ENCODE results near the gene ENPP7. TPM values are rescaled to one million over a fixed set of nuclear protein-coding genes. Genes with fewer than 3 reads are reported as not detected.

Gene ENPP7
- total RNA-seq, 4 donors from 2014 or later = not detected

DNA sequence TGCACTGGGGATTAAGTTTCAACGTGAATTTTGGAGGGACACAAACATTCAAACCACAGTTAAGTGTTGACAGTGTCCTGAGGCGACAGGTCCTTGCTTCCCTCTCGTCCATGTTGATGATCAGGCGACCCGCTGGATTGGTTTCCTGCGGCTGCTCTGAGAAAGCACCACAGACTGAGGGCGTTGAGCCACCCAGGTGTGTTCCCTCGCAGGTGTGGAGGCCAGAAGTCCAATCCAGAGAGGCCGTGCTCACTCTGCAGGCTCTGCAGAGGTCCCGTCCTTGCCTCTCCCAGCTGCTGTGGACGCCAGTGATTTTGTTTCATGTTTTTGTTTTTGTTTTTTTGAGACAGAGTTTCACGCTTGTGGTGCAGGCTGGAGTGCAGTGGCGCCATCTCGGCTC, 24.8 kb downstream of the ENPP7 start:
- H3K27me3 ChIP-seq = peaks cover 0 to 11% of the 10 kb centered on the region in 2 donors
- TF ChIP-seq POLR2A (IDR thresholded peaks at IDR 0.05) = no peak
- TF ChIP-seq CTCF (IDR thresholded peaks at IDR 0.05) = no peak

DNA sequence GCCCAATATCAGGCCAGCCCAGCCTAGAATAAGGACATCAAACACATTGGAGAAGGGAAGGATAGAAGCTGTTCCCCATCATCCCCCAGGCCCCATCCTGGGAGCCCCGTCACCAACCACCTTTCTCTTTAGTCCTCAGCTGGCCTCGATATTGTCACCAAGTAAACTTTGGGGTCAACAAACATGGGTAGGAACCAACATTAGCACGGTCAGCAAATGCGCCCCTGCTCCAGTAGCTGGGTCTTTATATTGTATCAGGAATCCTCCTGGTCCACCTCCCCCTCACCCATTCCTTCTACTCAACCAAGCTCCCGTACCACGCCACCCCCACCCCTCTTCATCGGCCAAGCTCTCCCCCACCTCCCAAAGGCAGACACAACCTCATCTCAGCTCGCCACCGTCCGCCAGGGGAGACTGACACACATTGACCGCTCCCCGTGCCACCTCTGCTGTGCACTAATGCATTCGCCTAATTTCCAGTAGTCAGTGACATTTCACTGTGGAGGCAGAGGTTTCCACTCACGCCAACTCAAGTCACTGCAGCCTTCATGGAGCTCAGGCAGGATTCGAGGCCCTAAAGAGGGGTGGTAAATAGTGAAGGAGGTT, 26.5 kb downstream of the ENPP7 start:
- H3K9me3 ChIP-seq = no peaks in the 10 kb centered on the region
- no peak overlapping the region for H3K27ac ChIP-seq
- H3K27me3 ChIP-seq = no peaks in the 10 kb centered on the region
- H3K4me3 ChIP-seq = no peak overlapping the region
- intact Hi-C loops (cut with DNase I; ENCODE audit: low total_unique reads) = no loop called here
- H3K36me3 ChIP-seq = no peaks in the 10 kb centered on the region
- no peak for TF ChIP-seq CTCF (IDR thresholded peaks at IDR 0.05)
- no peaks in the 10 kb centered on the region for H3K4me1 ChIP-seq
- no peak for DNase-seq

More for the DNA sequence above, 24.8 kb downstream of the ENPP7 start:
- intact Hi-C loops (cut with DNase I; ENCODE audit: low total_unique reads) = no loop called here
- no peak for DNase-seq
- Histone ChIP-seq H3K27ac (no peak overlapping the region), H3K36me3 (no peaks in the 10 kb centered on the region), H3K4me1 (no peaks in the 10 kb centered on the region), H3K9me3 (no peaks in the 10 kb centered on the region), H3K4me3 (no peak overlapping the region)

GRCh38 chr17:79758271-79758670, 27.5 kb downstream of the ENPP7 start:
- Histone ChIP-seq H3K27me3 (no peaks in the 10 kb centered on the region), H3K4me1 (no peaks in the 10 kb centered on the region), H3K4me3 (no peak overlapping the region), H3K27ac (no peak overlapping the region), H3K9me3 (no peaks in the 10 kb centered on the region), H3K36me3 (no peaks in the 10 kb centered on the region)
- TF ChIP-seq CTCF (IDR thresholded peaks at IDR 0.05) = no peak
- TF ChIP-seq POLR2A (IDR thresholded peaks at IDR 0.05) = no peak
- intact Hi-C loops (cut with DNase I; ENCODE audit: low total_unique reads) = no loop called here
- no peak for DNase-seq

DNA sequence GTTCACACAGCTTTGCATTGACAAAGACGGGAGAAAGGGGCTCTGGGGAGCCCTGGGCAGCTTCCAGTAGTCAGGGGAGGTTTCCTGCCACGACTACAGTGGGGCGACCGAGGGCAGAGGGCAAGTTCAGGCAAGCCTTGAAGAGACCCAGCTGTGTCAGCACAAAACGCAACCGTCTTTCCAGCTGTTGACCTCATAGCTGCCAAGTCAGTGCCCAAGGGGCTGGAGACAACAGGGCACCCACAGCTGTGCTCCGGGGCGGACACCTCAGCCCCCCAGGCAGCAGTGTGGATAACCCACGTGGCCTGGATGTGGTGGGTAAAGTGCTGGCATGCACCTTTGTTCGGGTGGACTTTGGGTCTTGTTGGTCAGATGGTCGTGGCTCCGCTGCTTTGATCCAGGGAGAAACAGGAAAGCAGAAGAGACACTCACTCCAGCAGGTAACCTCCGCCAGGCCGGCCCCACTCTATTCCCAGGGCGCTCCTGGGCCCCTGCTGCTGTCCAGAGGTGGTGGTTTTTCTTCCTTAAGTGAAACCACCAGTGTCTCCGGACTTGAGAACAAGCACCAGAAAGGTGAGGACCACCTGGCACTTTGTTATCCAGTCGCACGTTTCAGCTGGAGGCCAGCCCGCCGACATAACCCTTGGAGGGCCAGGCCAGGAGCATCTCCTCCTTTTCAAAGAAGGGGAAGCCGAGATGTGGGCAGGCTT, 29.6 kb downstream of the ENPP7 start:
- Histone ChIP-seq H3K4me1 (no peaks in the 10 kb centered on the region), H3K27ac (no peak overlapping the region), H3K4me3 (no peak overlapping the region), H3K27me3 (no peaks in the 10 kb centered on the region), H3K9me3 (no peaks in the 10 kb centered on the region), H3K36me3 (no peaks in the 10 kb centered on the region)
- intact Hi-C loops (cut with DNase I; ENCODE audit: low total_unique reads) = no loop called here
- DNase-seq = no peak
- no peak for TF ChIP-seq POLR2A (IDR thresholded peaks at IDR 0.05)
- no peak for TF ChIP-seq CTCF (IDR thresholded peaks at IDR 0.05)

DNA sequence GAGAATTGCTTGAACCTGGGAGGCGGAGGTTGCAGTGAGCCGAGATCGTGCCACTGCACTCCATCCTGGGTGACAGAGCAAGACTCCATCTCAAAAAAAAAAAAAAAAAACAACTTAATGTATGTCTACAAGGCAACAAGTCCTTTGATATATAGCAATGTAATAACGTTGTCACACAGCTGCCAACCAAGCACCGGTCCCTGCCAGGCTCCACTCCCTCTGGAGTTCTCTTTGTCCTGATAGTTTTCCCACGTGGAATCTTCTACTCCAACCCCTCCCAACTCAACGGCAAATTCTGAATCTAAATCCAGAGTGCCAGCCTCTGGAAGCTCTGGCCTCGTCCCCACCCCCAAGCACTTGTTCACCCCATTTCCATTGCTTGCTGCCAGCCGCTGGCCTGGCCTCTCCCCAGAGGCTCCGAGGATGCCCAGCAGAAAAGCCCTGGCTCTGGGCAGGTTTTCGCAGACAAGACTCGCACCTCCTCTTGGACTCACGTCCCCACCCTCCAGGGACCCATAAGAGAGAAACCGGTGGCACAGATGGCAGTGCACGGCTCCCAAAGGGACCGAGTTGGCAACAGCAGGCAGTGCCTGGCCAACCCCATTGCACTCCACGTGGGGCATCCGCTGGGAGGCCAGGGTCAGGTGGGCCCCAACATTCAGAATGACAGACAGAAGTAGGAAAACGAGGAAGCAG, 31.3 kb downstream of the ENPP7 start:
- Histone ChIP-seq H3K36me3 (no peaks in the 10 kb centered on the region), H3K27ac (no peak overlapping the region), H3K27me3 (no peaks in the 10 kb centered on the region), H3K4me3 (no peak overlapping the region), H3K9me3 (no peaks in the 10 kb centered on the region), H3K4me1 (no peaks in the 10 kb centered on the region)
- DNase-seq = no peak
- intact Hi-C loops (cut with DNase I; ENCODE audit: low total_unique reads) = no loop called here
- TF ChIP-seq CTCF (IDR thresholded peaks at IDR 0.05) = no peak
- no peak for TF ChIP-seq POLR2A (IDR thresholded peaks at IDR 0.05)

Measured in uterus (tissue), 4 donors.